Thoracic aorta (tissue), 2 donors: ENCODE measurements around the gene KLHL36. TPM values are rescaled to one million over a fixed set of nuclear protein-coding genes. Genes with fewer than 3 reads are reported as not detected.

Experiments
- ATAC-seq: fragments of 150-250 bp; one replicate; pipeline ENCODE4 v1.8.0; 2017; ENCODE audit warnings: low read depth; ENCODE audit not compliant: insufficient number of reproducible peaks, low FRiP score
- DNase-seq: peaks from one replicate; pipeline ENCODE4 v3.0.0-alpha.2; 2020; ENCODE audit warnings: low spot score
- H3K27ac ChIP-seq, 2 donors: fragments of 200-600 bp; sonication (generic); 1 replicate in 1 of 2; 2 replicates in 1 of 2; pipeline ENCODE4 v1.5.1; 2016; ENCODE audit warnings: mild to moderate bottlenecking in 2 of 2, moderate library complexity in 2 of 2
- H3K27me3 ChIP-seq: fragments of 200-600 bp; sonication (generic); replicated peaks from 2 replicates; pipeline ENCODE4 v1.6.0; 2016; ENCODE audit warnings: mild to moderate bottlenecking; ENCODE audit not compliant: insufficient read depth
- H3K36me3 ChIP-seq: fragments of 200-600 bp; sonication (generic); one replicate; pipeline ENCODE4 v1.5.1; 2016
- H3K4me1 ChIP-seq, 2 donors: fragments of 200-600 bp; sonication (generic); 1 replicate in 1 of 2; 2 replicates in 1 of 2; pipeline versions ENCODE4 v1.5.1 to v1.6.0; 2016; ENCODE audit warnings: low read depth in 2 of 2, mild to moderate bottlenecking in 1 of 2; ENCODE audit not compliant: control insufficient read depth in 1 of 2
- H3K4me3 ChIP-seq: fragments of 200-600 bp; sonication (generic); 2 replicates; pipeline ENCODE4 v1.5.1; 2016; ENCODE audit warnings: mild to moderate bottlenecking
- H3K9me3 ChIP-seq: fragments of 200-600 bp; sonication (generic); 2 replicates; pipeline ENCODE4 v1.5.1; 2016
- CTCF ChIP-seq: fragments of 200-600 bp; sonication (generic); IDR thresholded peaks from one replicate; pipeline ENCODE4 v1.5.1; 2019; ENCODE audit warnings: antibody characterized with exemption
- total RNA-seq, 2 donors: library from RNA; depleted of rRNA; stranded (reverse); fragments of >200 nt; gene quantifications; one replicate each; pipeline versions ENCODE4 v1.1.0 to v1.2.3, GENCODE V29; 2016

Gene KLHL36
- total RNA-seq, 2 donors from 2014 or later = 63.9 to 79.7 TPM

- Histone ChIP-seq H3K27me3 (no peaks in the 10 kb centered on the region), H3K9me3 (no peaks in the 10 kb centered on the region), H3K4me3 (no peak overlapping the region), H3K36me3 (no peaks in the 10 kb centered on the region), H3K27ac (no peak overlapping the region), H3K4me1 (peaks cover 0 to 14% of the 10 kb centered on the region in 2 donors)
- ATAC-seq = no peak
- DNase-seq = no peak
- no peak for TF ChIP-seq CTCF
Observed at GRCh38 chr16:84709609-84710008, 61.3 kb downstream of the KLHL36 start.

GRCh38 chr16:84710686-84711085 is 62.4 kb downstream of the KLHL36 start:
- no peaks in the 10 kb centered on the region for H3K36me3 ChIP-seq
- H3K27me3 ChIP-seq = no peaks in the 10 kb centered on the region
- H3K4me3 ChIP-seq = no peak overlapping the region
- TF ChIP-seq CTCF = no peak
- no peak overlapping the region for H3K27ac ChIP-seq
- H3K9me3 ChIP-seq = no peaks in the 10 kb centered on the region
- ATAC-seq = no peak
- peaks cover 0 to 14% of the 10 kb centered on the region in 2 donors for H3K4me1 ChIP-seq
- no peak for DNase-seq

Other genes starting within 250 kb of the KLHL36 start
- 10 to 100 TPM; 13.8 to 23.2 TPM for gene MEAK7, start 143.9 kb upstream of the KLHL36 start, total RNA-seq
- 10 to 100 TPM; 32.0 to 46.8 TPM for gene COTL1, start 30.4 kb upstream of the KLHL36 start, total RNA-seq
- 10 to 100 TPM; 36.7 to 85.2 TPM for gene USP10, start 51.5 kb downstream of the KLHL36 start, total RNA-seq
- 100 to 1,000 TPM; 116 to 390 TPM for gene CRISPLD2, start 171.5 kb downstream of the KLHL36 start, total RNA-seq